Measurements from ENCODE around the gene TNMD.
A peak's percentile ranks its signal among the peaks of the same experiment; 100 is the strongest.
"Not testable (repeated sequence)": the region's sequence is repeated elsewhere in the genome, so short reads cannot be mapped to it uniquely, and the experiment has no call there.

TNMD gene

GRCh38 chrX:100584611-100585010, at the start of gene TNMD:
TNMD (plus strand) TSS chrX:100584936; CDS start chrX:100585019, 83 bp downstream.
- DNase-seq (ENCODE audit: low spot score) (no peak), FAIRE-seq (no peak)

DNA sequence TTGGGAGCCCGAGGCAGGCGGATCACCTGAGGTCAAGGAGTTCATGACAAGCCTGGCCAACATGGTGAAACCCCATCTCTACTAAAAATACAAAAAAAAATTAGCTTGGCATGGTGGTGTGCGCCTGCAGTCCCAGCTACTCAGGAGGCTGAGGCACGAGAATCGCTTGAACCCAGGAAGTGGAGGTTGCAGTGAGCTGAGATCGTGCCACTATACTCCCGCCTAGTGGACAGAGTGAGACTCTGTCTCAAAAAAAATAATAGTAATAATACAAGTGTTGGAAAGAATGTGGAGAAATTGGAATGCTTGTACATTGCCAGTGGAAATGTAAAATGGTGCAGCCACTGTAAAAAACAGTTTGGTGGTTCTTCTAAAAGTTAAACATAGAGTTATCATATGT, 19.2 kb upstream of the TNMD start:
- not testable (repeated sequence) for DNase-seq (ENCODE audit: low spot score); FAIRE-seq

- no peak for FAIRE-seq
- DNase-seq (ENCODE audit: low spot score), result no peak
These were observed 2.0 kb downstream of the TNMD start for GRCh38 chrX:100586747-100587146.

DNA sequence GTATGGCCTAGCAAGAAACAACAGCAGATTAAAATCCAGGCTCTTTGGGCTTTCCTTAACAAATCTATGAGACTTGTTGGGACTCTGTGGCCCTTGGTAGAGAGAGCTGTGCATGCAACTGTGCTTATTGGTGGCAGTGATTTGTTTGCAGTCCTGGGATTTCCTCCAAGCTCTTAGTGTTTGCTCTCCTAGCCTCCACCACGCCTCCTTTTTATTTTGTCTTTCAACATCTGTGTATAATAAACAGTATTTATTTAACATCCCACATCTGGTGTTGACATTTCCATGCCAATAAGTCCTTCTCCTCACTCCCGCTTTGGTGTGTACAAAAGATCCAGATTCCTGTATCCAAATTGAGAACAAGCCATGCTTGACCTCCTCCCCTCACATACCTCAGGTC, 3.1 kb downstream of the TNMD start:
- FAIRE-seq, result no peak
- no peak for DNase-seq (ENCODE audit: low spot score)

DNA sequence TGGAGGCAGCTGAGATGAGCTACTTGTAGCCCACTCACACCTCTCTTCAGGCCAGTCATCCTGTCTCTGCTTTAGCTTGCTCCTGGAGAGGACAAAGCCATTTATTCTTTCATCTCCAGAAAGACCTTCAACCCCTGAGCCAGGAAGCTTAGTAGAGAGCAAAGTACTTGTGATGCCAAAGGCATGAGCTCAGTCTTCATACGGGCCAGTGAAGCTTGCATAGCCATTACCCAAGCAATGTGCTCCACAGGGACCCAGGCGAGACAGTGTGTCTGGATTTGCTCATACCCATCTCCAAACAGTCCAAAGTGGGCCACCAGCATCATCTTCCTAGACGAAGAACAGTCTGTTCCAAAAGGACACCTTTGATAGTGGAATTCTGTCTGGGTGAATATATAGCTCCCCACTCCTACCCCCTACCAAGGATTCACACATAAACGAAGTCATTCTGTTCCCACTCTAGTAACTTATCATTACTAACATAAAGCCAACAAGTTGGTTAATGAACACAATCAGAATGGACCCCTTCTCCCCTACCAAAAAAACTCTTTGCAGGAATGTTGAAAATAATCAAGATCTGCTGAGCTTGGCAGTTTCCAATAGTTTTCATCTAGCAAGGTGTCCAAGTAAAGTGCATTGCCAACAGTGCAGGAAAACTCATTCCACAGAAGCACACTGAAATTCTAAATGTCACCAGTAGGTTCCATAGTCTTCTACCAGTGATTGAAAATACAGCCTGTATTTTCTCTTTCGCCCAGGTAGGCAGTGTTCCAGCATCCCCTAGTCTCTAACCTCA, 6.7 kb downstream of the TNMD start:
- no peak for FAIRE-seq

GRCh38 chrX:100593126-100593525, 8.4 kb downstream of the TNMD start:
- no peak for DNase-seq (ENCODE audit: low spot score)
- no peak for FAIRE-seq

More for the DNA sequence above, 6.7 kb downstream of the TNMD start:
- no peak for DNase-seq (ENCODE audit: low spot score)

GRCh38 chrX:100593581-100593980, 8.8 kb downstream of the TNMD start:
- FAIRE-seq (no peak), DNase-seq (ENCODE audit: low spot score) (no peak)

- FAIRE-seq (no peak), DNase-seq (ENCODE audit: low spot score) (no peak)
These were observed 11.9 kb downstream of the TNMD start for GRCh38 chrX:100596601-100597000.

DNA sequence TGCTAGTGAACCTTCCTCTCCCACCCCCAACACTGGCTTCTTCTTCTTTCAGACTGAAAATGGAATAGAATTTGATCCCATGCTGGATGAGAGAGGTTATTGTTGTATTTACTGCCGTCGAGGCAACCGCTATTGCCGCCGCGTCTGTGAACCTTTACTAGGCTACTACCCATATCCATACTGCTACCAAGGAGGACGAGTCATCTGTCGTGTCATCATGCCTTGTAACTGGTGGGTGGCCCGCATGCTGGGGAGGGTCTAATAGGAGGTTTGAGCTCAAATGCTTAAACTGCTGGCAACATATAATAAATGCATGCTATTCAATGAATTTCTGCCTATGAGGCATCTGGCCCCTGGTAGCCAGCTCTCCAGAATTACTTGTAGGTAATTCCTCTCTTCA, 14.7 kb downstream of the TNMD start:
- FAIRE-seq, result no peak
- DNase-seq (ENCODE audit: low spot score), result no peak

DNA sequence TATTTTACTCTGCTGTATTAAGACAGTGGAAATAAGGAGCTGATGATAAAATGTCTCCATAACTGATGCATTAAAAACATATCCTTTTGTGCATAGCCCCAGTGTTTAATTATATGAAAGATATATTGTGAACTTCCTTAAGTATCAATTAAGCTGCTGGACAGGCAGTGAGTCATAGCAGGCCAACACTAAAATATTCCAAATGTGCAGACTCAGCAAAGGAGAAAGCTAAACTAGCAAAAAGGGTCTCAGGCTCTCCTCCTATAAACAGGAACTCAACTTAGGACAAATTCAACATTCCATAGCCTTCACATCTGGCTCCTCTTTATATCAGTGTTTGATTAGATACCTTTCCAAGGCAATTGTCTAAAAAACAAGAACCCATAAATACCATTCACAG, 15.6 kb downstream of the TNMD start:
- no peak for FAIRE-seq
- DNase-seq (ENCODE audit: low spot score), result no peak

- FAIRE-seq (no peak), DNase-seq (ENCODE audit: low spot score) (no peak)
These were observed 16.0 kb downstream of the TNMD start for GRCh38 chrX:100600758-100601157.

- FAIRE-seq, result no peak
- DNase-seq (ENCODE audit: low spot score), result no peak
These were observed 22.0 kb downstream of the TNMD start for GRCh38 chrX:100606753-100607152.

DNA sequence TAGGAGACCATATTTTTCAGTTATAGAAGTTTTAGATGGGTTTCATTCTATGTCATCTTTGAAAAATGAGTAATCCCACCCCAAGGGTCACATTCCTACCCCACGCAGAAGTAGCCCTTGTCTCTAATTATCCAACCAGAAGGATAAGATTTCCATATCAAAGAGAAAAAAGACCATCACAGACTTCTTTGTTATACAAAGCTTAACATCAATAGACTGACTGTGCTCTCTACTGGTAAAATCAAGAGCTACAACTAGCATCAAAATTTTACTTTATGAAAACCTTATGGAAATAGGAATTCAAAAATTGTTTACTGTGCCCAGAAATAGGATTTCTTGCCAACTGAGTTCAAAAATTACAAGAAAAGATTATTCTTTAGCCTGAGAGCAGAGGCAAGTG, 24.9 kb downstream of the TNMD start:
- no peak for FAIRE-seq

GRCh38 chrX:100611951-100612350, 27.2 kb downstream of the TNMD start:
- no peak for DNase-seq (ENCODE audit: low spot score)
- FAIRE-seq, result no peak

More for the DNA sequence above, 24.9 kb downstream of the TNMD start:
- no peak for DNase-seq (ENCODE audit: low spot score)

- FAIRE-seq (no peak), DNase-seq (ENCODE audit: low spot score) (peak; percentile 44)
These were observed 30.3 kb downstream of the TNMD start for GRCh38 chrX:100615005-100615404.

- no peak for DNase-seq (ENCODE audit: low spot score)
- no peak for FAIRE-seq
These were observed 38.3 kb downstream of the TNMD start for GRCh38 chrX:100623001-100623400.

DNA sequence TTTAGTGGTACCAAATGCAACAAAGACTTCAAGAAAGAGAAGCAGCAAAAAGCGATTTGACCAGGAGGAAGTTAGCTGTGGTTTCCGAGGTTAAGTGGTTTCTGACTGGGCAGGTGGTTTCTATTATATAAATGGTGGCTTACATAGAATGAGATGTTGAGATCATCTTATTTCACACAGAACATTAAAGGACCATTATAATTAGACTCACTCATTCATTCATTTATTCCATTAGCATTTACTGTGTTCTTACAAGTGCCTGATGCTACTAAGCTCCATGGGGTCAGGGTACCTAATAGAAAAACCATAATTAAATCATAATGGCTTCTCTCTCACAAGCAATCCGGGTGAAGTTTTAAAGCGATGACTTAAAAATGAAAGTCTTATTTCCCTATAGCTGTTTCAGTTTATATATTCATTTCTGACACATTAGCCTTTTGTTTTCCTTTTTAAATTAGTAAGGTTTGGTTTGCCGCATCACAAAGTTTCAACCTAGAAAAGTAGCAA, 41.3 kb downstream of the TNMD start:
- FAIRE-seq (no peak), DNase-seq (ENCODE audit: low spot score) (no peak)

GRCh38 chrX:100635040-100635439, 50.3 kb downstream of the TNMD start:
- DNase-seq (ENCODE audit: low spot score), result no peak
- FAIRE-seq, result no peak

DNA sequence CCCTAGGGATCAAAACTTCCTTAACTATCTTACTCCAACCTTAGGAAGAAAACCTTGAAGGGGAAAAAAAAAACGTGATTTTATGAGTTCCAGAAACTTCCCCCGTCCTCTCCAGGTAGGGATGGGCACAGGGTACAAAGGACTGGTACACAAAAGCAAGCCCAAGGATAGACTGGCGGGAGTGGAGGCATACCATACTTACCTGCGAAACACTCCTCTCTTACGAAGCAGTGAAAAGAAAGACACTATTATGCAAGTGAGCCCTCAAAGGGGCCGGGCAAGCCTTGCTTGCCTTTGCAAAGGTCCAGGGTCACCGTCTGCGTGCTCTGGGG, 51.2 kb downstream of the TNMD start:
- DNase-seq (ENCODE audit: low spot score) (no peak), FAIRE-seq (no peak)

DNA sequence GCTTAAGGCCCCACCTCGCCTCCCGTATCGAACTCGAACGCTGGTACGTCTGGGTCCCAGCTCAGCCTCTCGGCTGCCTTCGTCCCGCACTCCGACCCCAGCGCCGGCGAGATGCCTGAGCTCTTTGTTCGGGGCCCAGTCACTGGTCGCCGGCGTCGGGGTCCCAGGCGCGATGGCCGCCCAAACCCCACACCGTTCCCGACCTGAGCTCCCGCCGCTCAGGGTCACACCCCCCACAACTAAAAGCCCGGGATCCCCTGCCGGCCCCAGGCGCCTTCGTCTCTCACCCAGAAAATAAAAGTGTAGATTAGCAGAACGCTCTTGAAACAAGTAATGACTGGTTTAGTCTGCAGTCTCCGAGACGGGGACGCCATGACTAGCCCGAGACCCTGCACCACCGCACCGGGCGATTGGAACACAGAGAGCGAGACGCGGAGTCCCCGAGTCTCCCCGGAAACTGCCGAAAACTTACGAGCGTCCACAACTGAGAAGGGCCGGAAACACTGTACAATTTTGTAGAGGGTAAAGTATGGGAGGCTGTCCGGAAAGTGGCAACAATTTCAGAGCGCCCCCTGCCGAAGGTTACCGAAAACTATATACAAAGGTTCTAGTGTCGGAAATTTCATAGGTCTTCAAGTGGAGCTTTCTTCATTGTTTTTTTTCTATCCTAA, 51.7 kb downstream of the TNMD start, which contains the start of gene TSPAN6:
Gene TSPAN6, minus strand, starts transcription at position 486 of the 671 bp plus-strand sequence. Its CDS starts 112 bp downstream, at position 374.
- no peak for FAIRE-seq
- peak; percentile 81 for DNase-seq (ENCODE audit: low spot score)

- DNase-seq (ENCODE audit: low spot score) (no peak), FAIRE-seq (no peak)
These were observed 57.6 kb downstream of the TNMD start for GRCh38 chrX:100642290-100642689.

DNA sequence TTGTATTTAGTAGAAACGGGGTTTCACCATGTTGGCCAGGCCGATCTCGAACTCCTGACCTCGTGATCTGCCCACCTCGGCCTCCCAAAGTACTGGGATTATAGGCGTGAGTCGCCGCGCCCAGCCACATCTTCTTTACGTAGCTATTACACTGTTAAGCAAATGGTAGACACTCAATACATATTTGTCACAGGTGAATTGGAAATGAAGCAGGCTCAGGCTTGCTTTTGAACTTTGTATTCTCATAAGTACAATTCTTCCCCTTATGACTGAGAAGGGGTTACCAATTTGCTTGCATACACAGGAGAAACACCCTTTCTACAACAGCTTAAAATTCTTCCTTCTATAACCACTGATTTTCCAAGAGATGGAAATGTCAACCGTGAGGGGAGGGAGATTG, 58.5 kb downstream of the TNMD start:
- DNase-seq (ENCODE audit: low spot score) (no peak), FAIRE-seq (no peak)

Measured in urothelium cell line (cell line).